Keratinocyte (primary cell): Measurements from ENCODE around the gene MAPK4. TPM values are rescaled to one million over a fixed set of nuclear protein-coding genes. Genes with fewer than 3 reads are reported as not detected.

Experiments
- DNase-seq: peaks from one replicate; pipeline ENCODE4 v3.0.0-alpha.2; 2011; ENCODE audit warnings: low read depth, missing footprints, low spot score
- FAIRE-seq: peaks from 2 replicates; lab custom pipeline; 2011; peaks lifted over from hg19 to GRCh38; lab: Jason Lieb, UNC
- H2AFZ ChIP-seq: 2 replicates; pipeline ENCODE4 v1.6.0; 2012; ENCODE audit warnings: low read length, control low read depth, inconsistent platforms; ENCODE audit not compliant: control insufficient read depth
- H3K27ac ChIP-seq: 2 replicates; pipeline ENCODE4 v1.5.1; 2011; ENCODE audit warnings: low read length; ENCODE audit not compliant: control insufficient read depth, insufficient read depth
- H3K27me3 ChIP-seq: 3 replicates; pipeline ENCODE4 v1.6.0; 2011; ENCODE audit warnings: low read length; ENCODE audit not compliant: control insufficient read depth, insufficient read depth; ENCODE audit errors: extremely low read depth
- H3K36me3 ChIP-seq, 2 experiments: 2 replicates in 1 of 2; 3 replicates in 1 of 2; pipeline ENCODE4 v1.5.1; 2011; ENCODE audit warnings: low read length in 2 of 2, mild to moderate bottlenecking in 1 of 2; ENCODE audit not compliant: control insufficient read depth in 2 of 2, insufficient read depth in 2 of 2; ENCODE audit errors: extremely low read depth in 1 of 2
- H3K4me1 ChIP-seq: 3 replicates; pipeline ENCODE4 v1.5.1; 2011; ENCODE audit warnings: low read length; ENCODE audit not compliant: control insufficient read depth, insufficient read depth; ENCODE audit errors: extremely low read depth
- H3K4me2 ChIP-seq: 3 replicates; pipeline ENCODE4 v1.6.0; 2011; ENCODE audit warnings: low read depth, low read length; ENCODE audit not compliant: control insufficient read depth, insufficient read depth; ENCODE audit errors: extremely low read depth
- H3K4me3 ChIP-seq, 3 experiments: fragments of 200-600 bp in 1 of 3; sonication (generic) in 1 of 3; 2 replicates in 2 of 3; 3 replicates in 1 of 3; pipeline ENCODE4 v1.5.1; 2011 to 2016; ENCODE audit warnings: low read length in 3 of 3, mild to moderate bottlenecking in 3 of 3, control low read depth in 2 of 3, inconsistent platforms in 1 of 3, low read depth in 1 of 3, mixed read lengths in 1 of 3, mixed run types in 1 of 3, moderate library complexity in 1 of 3; ENCODE audit not compliant: control insufficient read depth in 2 of 3, insufficient read depth in 2 of 3; ENCODE audit errors: extremely low read depth in 1 of 3
- H3K79me2 ChIP-seq: 2 replicates; pipeline ENCODE4 v1.6.0; 2012; ENCODE audit warnings: low read length; ENCODE audit not compliant: control insufficient read depth, insufficient read depth
- H3K9ac ChIP-seq: 3 replicates; pipeline ENCODE4 v1.6.0; 2011; ENCODE audit warnings: low read length; ENCODE audit not compliant: control insufficient read depth, insufficient read depth; ENCODE audit errors: extremely low read depth
- H3K9me1 ChIP-seq: 3 replicates; pipeline ENCODE4 v1.6.0; 2011; ENCODE audit warnings: low read length; ENCODE audit not compliant: control insufficient read depth, insufficient read depth; ENCODE audit errors: extremely low read depth
- H3K9me3 ChIP-seq: 2 replicates; pipeline ENCODE4 v1.5.1; 2012; ENCODE audit warnings: low read depth, low read length; ENCODE audit not compliant: control insufficient read depth
- H4K20me1 ChIP-seq: 3 replicates; pipeline ENCODE4 v1.6.0; 2011; ENCODE audit warnings: low read length; ENCODE audit not compliant: control insufficient read depth, insufficient read depth; ENCODE audit errors: extremely low read depth
- CTCF ChIP-seq, 3 experiments: IDR thresholded peaks in 1 of 3; conservative IDR thresholded peaks in 1 of 3; optimal IDR thresholded peaks in 1 of 3; 2 replicates in 2 of 3; 3 replicates in 1 of 3; pipeline versions ENCODE3 to v1.5.1; 2011; ENCODE audit warnings: low read length in 3 of 3, mild to moderate bottlenecking in 3 of 3, moderate library complexity in 2 of 3, control low read depth in 1 of 3, inconsistent platforms in 1 of 3; ENCODE audit not compliant: insufficient read depth in 2 of 3; ENCODE audit errors: extremely low read depth in 1 of 3
- EZH2 ChIP-seq: IDR thresholded peaks from one replicate; pipeline ENCODE4 v1.6.1; 2012; ENCODE audit warnings: inconsistent platforms, mild to moderate bottlenecking, low read length, moderate library complexity
- dilution Hi-C: fragments of 300-500 bp; cut with MboI; formaldehyde crosslinking; loops from one replicate; pipeline ENCODE4 v1.7.0; 2020; ENCODE audit warnings: low sequenced_read_pairs; ENCODE audit not compliant: extremely low pct_ligation_motif_present
- polyA plus RNA-seq, 5 experiments: library from polyadenylated mRNA; depleted of rRNA in 3 of 5; stranded (reverse) in 3 of 5; stranded (forward) in 1 of 5; unstranded in 1 of 5; fragments of >200 nt; gene quantifications; 1 replicate in 1 of 5; 2 replicates in 3 of 5; 3 replicates in 1 of 5; pipeline versions ENCODE4 v1.2.1 to v1.2.3, GENCODE V29; 2011 to 2012; ENCODE audit warnings: missing spikeins in 2 of 5, low read depth in 1 of 5, low replicate concordance in 1 of 5

Gene MAPK4
- polyA plus RNA-seq, 1 donor (not counting 4 experiments of a cell fraction or from before 2014, with no cell fraction given) = not detected

DNA sequence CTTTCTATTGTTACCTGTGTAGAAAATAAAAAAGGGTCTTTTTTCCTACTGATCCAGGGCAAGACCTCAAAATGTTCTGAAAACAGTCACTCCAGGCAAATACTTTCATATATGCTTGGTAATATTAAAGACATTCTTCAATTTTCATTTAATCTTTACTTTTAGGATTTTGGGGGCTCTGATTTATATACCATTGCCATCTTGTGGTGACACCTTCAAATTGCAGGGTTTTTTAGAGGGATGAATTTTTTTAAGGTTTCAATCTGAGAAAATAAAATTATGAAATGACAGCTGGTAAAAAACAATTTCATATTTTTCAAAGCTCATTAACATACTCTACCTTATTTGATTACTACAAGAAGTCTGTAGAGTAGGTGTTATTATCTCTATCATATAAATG lies 26.8 kb downstream of the MAPK4 start:
- FAIRE-seq (no peak), DNase-seq (no peak)
- Histone ChIP-seq H3K4me1 (no peaks in the 10 kb centered on the region), H3K27ac (no peak overlapping the region), H2AFZ (no peak overlapping the region), H3K9ac (no peak overlapping the region), H3K4me3 (no peak overlapping the region), H3K27me3 (no peaks in the 10 kb centered on the region), H3K79me2 (no peaks in the 10 kb centered on the region), H3K9me3 (no peaks in the 10 kb centered on the region), H3K9me1 (no peaks in the 10 kb centered on the region), H3K4me2 (no peak overlapping the region), H3K36me3 (no peaks in the 10 kb centered on the region), H4K20me1 (no peaks in the 10 kb centered on the region)
- TF ChIP-seq CTCF (optimal IDR thresholded peaks at IDR 0.05 in 1 of 3, IDR thresholded peaks at IDR 0.05 in 1 of 3, conservative IDR thresholded peaks at IDR 0.05 in 1 of 3; ENCODE audit: extremely low read depth in 1 of 3, insufficient read depth in 2 of 3, low read length in 3 of 3) = peak in 1 of 3 experiments; percentile 19
- no peak for TF ChIP-seq EZH2
- dilution Hi-C loops = no loop called here

GRCh38 chr18:50590593-50590992 lies 30.7 kb downstream of the MAPK4 start:
- no peak for FAIRE-seq
- no peaks in the 10 kb centered on the region for H3K9me3 ChIP-seq
- no peaks in the 10 kb centered on the region for H3K4me1 ChIP-seq
- no peak overlapping the region for H3K4me2 ChIP-seq
- no peak overlapping the region for H3K9ac ChIP-seq
- H3K9me1 ChIP-seq = no peaks in the 10 kb centered on the region
- no peak for DNase-seq
- no peak overlapping the region for H2AFZ ChIP-seq
- no peaks in the 10 kb centered on the region for H3K36me3 ChIP-seq
- dilution Hi-C loops = no loop called here
- no peak for TF ChIP-seq EZH2
- TF ChIP-seq CTCF (optimal IDR thresholded peaks at IDR 0.05 in 1 of 3, IDR thresholded peaks at IDR 0.05 in 1 of 3, conservative IDR thresholded peaks at IDR 0.05 in 1 of 3; ENCODE audit: extremely low read depth in 1 of 3, insufficient read depth in 2 of 3, low read length in 3 of 3) = no peak
- no peaks in the 10 kb centered on the region for H4K20me1 ChIP-seq
- no peaks in the 10 kb centered on the region for H3K27me3 ChIP-seq
- H3K79me2 ChIP-seq = no peaks in the 10 kb centered on the region
- H3K27ac ChIP-seq = no peak overlapping the region
- no peak overlapping the region for H3K4me3 ChIP-seq
